ENCODE results near the gene ADRA1B.
"Not testable (repeated sequence)": the region's sequence is repeated elsewhere in the genome, so short reads cannot be mapped to it uniquely, and the experiment has no call there.

The ADRA1B gene

GRCh38 chr5:159971931-159972461 lies 55.7 kb downstream of the ADRA1B start:
- DNase-seq = no peak

- DNase-seq = no peak
These were observed 56.5 kb downstream of the ADRA1B start for GRCh38 chr5:159972538-159973362.

- DNase-seq = no peak
These were observed 59.3 kb downstream of the ADRA1B start for GRCh38 chr5:159975462-159976019.

- DNase-seq = no peak
These were observed 60.6 kb downstream of the ADRA1B start for GRCh38 chr5:159976921-159977320.

GRCh38 chr5:159978358-159978757 lies 62.1 kb downstream of the ADRA1B start:
- DNase-seq = no peak

- no peak for DNase-seq
These were observed 66.3 kb downstream of the ADRA1B start for GRCh38 chr5:159982421-159983173.

GRCh38 chr5:159987031-159987674 lies 70.9 kb downstream of the ADRA1B start:
- DNase-seq = peak; percentile 75 to 76

GRCh38 chr5:159990506-159990905 lies 74.2 kb downstream of the ADRA1B start:
- DNase-seq = peak in 1 of 2 experiments; percentile 26

- DNase-seq = no peak
These were observed 76.3 kb downstream of the ADRA1B start for GRCh38 chr5:159992566-159992965.

- DNase-seq = no peak
These were observed 76.9 kb downstream of the ADRA1B start for GRCh38 chr5:159993194-159993593.

- no peak for DNase-seq
These were observed 79.6 kb downstream of the ADRA1B start for GRCh38 chr5:159995907-159996306.

- no peak for DNase-seq
These were observed 85.2 kb downstream of the ADRA1B start for GRCh38 chr5:160001457-160001856.

GRCh38 chr5:160007514-160007913 lies 91.2 kb downstream of the ADRA1B start:
- DNase-seq = no peak

- not testable (repeated sequence) for DNase-seq
These were observed 92.2 kb downstream of the ADRA1B start for GRCh38 chr5:160008529-160008876.

GRCh38 chr5:160008877-160009590 lies 92.8 kb downstream of the ADRA1B start, which contains the start of gene TTC1:
TTC1 (plus strand) TSS chr5:160009139; CDS start chr5:160010529, 1,390 bp downstream.
- peak; percentile 99 for DNase-seq

- DNase-seq = peak in 1 of 2 experiments; percentile 26
These were observed 93.3 kb downstream of the ADRA1B start for GRCh38 chr5:160009591-160009989.

GRCh38 chr5:160011471-160011870 lies 95.2 kb downstream of the ADRA1B start:
- no peak for DNase-seq

GRCh38 chr5:160014197-160014596 lies 97.9 kb downstream of the ADRA1B start:
- DNase-seq = not testable (repeated sequence)

- DNase-seq = no peak
These were observed 102.8 kb downstream of the ADRA1B start for GRCh38 chr5:160018945-160019625.

GRCh38 chr5:160020266-160020770 lies 104.0 kb downstream of the ADRA1B start:
- DNase-seq = no peak

GRCh38 chr5:160020964-160021363 lies 104.7 kb downstream of the ADRA1B start:
- no peak for DNase-seq
